ENCODE results near the gene GFOD1.
"Not testable (repeated sequence)": the region's sequence is repeated elsewhere in the genome, so short reads cannot be mapped to it uniquely, and the experiment has no call there.

Gene GFOD1

GRCh38 chr6:13398421-13398994, 88.9 kb downstream of the GFOD1 start:
- no peak for DNase-seq

GRCh38 chr6:13398069-13398381, 89.4 kb downstream of the GFOD1 start:
- no peak for DNase-seq

- DNase-seq = no peak
Observed at GRCh38 chr6:13397359-13398068, 89.9 kb downstream of the GFOD1 start.

- no peak for DNase-seq
Observed at GRCh38 chr6:13396241-13396792, 91.1 kb downstream of the GFOD1 start.

GRCh38 chr6:13395272-13396237, 91.8 kb downstream of the GFOD1 start:
- peak; percentile 85 for DNase-seq

GRCh38 chr6:13392462-13392861, 94.9 kb downstream of the GFOD1 start:
- no peak for DNase-seq

GRCh38 chr6:13391537-13391936, 95.9 kb downstream of the GFOD1 start:
- DNase-seq = no peak

- no peak for DNase-seq
Observed at GRCh38 chr6:13390658-13391057, 96.7 kb downstream of the GFOD1 start.

GRCh38 chr6:13389237-13389636, 98.2 kb downstream of the GFOD1 start:
- not testable (repeated sequence) for DNase-seq

GRCh38 chr6:13388769-13389168, 98.6 kb downstream of the GFOD1 start:
- not testable (repeated sequence) for DNase-seq

- no peak for DNase-seq
Observed at GRCh38 chr6:13384966-13385365, 102.4 kb downstream of the GFOD1 start.

GRCh38 chr6:13384506-13384905, 102.9 kb downstream of the GFOD1 start:
- no peak for DNase-seq

GRCh38 chr6:13383328-13384163, 103.9 kb downstream of the GFOD1 start:
- no peak for DNase-seq

GRCh38 chr6:13380761-13381160, 106.6 kb downstream of the GFOD1 start:
- DNase-seq = no peak

- no peak for DNase-seq
Observed at GRCh38 chr6:13378669-13379590, 108.5 kb downstream of the GFOD1 start.

- no peak for DNase-seq
Observed at GRCh38 chr6:13377054-13377758, 110.2 kb downstream of the GFOD1 start.

GRCh38 chr6:13375360-13375878, 112.0 kb downstream of the GFOD1 start:
- DNase-seq = no peak

- no peak for DNase-seq
Observed at GRCh38 chr6:13373919-13374318, 113.5 kb downstream of the GFOD1 start.

- no peak for DNase-seq
Observed at GRCh38 chr6:13373488-13373886, 113.9 kb downstream of the GFOD1 start.

GRCh38 chr6:13372688-13373487, 114.5 kb downstream of the GFOD1 start:
- DNase-seq = no peak

Data from fibroblast of upper back skin (primary cell).